Right lobe of liver (tissue), 4 donors: ENCODE data around the gene HAT1.

Experiments used
- CTCF ChIP-seq, 4 donors: fragments of 200-600 bp in 3 of 4; fragments of 450-650 bp in 1 of 4; IDR thresholded peaks; one replicate each; pipeline versions ENCODE4 v1.5.1 to v1.8.0; 2016 to 2022; ENCODE audit warnings: antibody characterized with exemption in 4 of 4, mild to moderate bottlenecking in 2 of 4
- POLR2A ChIP-seq: fragments of 450-650 bp; IDR thresholded peaks from one replicate; pipeline ENCODE4 v1.6.1; 2017; ENCODE audit warnings: antibody characterized with exemption, mild to moderate bottlenecking
- donor health status: DM: no; HTN: no; CAD: no.
- donor health status: DM: no; HTN: no; CAD: no.
- donor health status: DM: no; HTN: yes; CAD: no.

DNA sequence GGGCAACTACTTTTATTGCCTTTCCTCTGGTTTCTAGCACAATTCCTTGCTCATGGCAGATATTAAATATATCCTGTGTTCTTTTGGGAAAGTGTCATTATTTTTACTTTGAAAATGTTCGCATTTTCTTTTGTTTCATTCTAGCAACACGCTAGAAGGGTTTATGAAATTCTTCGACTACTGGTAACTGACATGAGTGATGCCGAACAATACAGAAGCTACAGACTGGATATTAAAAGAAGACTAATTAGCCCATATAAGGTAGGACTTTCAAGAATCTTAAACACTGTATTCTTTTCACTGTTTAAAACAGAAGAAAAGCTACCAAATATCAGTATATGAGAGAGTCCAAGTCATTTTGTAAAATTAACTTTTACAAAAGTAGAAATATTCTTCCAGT lies 56.8 kb downstream of the HAT1 start:
- TF ChIP-seq CTCF (IDR thresholded peaks at IDR 0.05) (no peak), POLR2A (no peak)
